IPS-18c (cell line): Measurements from ENCODE around the gene ADIPOR2.

ENCODE experiments used
- H3K4me3 ChIP-seq: 2 replicates; pipeline ENCODE4 v1.7.0; 2013; ENCODE audit warnings: low read depth, mild to moderate bottlenecking, low read length, moderate library complexity; ENCODE audit not compliant: insufficient read depth
- H3K9me3 ChIP-seq: one replicate; pipeline ENCODE4 v1.6.1; 2013; ENCODE audit warnings: mild to moderate bottlenecking, low read length, moderate library complexity; ENCODE audit not compliant: control insufficient read depth, insufficient read depth

Gene ADIPOR2

DNA sequence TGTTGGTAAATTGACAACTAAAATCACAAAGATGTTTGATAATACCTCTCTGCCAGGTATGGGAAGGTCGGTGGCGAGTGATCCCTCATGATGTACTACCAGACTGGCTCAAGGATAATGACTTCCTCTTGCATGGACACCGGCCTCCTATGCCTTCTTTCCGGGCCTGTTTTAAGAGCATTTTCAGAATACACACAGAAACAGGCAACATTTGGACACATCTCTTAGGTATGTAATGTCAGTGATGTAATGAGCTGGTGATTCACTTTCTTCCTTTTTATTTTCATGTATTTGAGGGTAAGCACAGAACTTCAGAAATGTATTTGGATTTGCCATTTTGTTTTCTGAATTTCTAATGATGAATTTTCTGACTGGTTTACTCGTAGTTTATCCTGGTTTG, 86.9 kb downstream of the ADIPOR2 start:
- Histone ChIP-seq H3K9me3 (no peaks in the 10 kb centered on the region), H3K4me3 (no peak overlapping the region)

DNA sequence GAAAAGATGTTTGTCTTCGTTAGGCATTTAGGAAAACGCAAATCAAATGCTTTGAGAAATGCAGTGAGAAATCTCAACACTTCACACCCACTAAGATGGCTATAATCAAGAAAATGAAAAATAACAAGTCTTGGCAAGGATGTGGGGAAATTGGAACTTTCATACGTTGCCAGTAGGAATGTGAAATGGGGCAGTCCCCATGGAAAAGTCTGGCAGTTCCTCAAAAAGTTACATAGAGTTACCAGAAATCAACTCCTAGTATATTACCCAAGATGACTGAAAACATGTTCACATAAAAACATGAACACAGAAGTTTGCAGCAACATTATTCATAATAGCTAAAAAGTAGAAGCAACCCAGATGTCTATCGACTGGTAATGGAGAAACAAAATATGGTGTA, 88.0 kb downstream of the ADIPOR2 start:
- no peaks in the 10 kb centered on the region for H3K9me3 ChIP-seq
- no peak overlapping the region for H3K4me3 ChIP-seq

DNA sequence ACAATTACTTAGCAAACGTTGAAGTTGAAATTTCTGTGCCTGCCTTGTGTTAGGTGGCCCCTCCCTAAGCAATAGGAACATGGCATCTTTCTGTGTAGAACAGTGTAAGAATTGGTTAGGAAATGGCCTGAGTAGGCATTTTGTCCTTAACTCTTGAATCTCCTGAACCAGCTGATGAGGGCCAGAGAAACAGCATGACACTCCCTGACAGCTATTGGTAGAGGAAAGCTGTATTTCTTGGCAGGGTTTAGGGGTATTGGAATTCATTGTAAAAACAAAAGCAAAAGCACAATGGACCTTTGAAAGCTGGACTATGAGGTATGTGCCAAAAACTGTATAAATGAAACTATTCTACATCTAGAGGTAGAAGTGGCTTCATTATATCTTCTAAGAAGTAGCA, 88.9 kb downstream of the ADIPOR2 start:
- Histone ChIP-seq H3K9me3 (no peaks in the 10 kb centered on the region), H3K4me3 (no peak overlapping the region)

DNA sequence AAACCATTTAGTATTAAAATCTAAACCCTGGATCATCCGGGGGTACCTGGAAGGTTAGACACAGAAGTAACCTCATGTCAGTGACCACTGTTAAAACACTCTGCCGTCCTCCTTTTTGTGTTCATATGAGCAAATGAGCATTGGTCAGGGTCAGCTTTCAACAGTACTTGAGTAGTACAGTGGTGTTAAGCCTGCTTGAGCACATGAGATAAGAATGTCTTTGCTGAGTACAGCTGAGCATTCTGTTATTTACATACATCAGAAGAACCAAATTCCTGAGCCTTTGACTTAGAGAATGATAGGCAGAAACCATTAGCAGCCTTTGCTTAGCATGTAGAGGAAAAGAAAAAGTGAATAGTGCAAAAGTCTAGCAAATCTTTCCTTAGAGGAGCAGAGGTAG, 90.9 kb downstream of the ADIPOR2 start:
- Histone ChIP-seq H3K4me3 (no peak overlapping the region), H3K9me3 (no peaks in the 10 kb centered on the region)

DNA sequence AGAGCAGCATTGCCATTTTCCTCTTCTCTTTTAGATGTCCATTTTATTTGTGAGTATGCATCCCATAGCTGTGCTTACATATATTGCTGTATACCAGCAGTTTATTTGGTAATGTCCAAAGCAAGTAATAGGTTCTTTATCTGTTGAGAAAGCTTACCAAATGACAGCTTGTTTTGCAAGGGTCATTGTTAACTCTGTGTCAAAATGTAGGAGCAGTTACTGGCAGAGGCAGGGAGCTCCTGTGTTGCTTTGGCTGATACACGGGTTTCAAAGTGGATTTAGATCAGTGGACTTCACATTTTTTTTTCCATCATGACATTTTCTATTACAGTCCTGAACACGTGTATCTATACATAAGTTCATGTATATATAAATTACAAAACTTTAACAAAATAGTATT, 91.3 kb downstream of the ADIPOR2 start:
- no peak overlapping the region for H3K4me3 ChIP-seq
- H3K9me3 ChIP-seq: no peaks in the 10 kb centered on the region

DNA sequence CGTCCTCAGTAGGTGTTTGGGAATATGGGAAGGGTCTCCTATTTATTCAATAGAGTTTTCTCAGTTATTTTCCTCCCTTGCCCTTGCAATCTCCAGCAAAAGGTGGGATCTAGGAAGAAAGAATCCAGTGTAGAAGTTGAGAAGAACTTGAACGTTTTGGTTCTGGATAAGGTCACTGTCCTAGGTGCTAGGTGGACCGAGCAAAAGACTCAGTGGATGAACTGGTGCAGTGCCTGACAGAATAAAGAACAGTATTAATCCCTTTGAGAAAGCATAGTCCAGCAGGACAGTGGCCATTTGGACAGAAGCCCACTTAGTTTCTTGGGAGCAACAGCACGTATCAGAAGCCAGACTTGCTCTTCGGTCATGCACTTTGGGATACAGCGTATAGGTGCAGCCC, 96.8 kb downstream of the ADIPOR2 start:
- Histone ChIP-seq H3K4me3 (no peak overlapping the region), H3K9me3 (no peaks in the 10 kb centered on the region)

DNA sequence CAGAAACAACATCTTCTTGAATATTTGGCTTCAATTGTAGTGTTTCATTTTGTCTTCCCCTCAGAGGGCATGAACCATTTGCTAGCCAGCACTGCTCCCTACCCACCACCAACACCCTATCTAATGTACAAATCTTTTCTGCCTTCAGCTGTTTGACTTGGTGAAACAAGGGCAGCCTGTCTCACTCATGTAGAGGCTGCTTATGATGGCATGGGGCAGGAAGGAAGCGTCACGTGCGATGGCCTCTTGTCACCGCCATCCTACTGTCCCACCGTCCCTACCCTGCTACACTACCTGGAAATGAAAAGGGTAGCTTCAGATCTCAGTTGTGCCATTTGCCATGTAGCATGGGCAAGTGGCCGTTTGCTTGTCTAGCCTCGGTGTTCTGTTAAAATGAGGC, 99.6 kb downstream of the ADIPOR2 start:
- no peaks in the 10 kb centered on the region for H3K9me3 ChIP-seq

DNA sequence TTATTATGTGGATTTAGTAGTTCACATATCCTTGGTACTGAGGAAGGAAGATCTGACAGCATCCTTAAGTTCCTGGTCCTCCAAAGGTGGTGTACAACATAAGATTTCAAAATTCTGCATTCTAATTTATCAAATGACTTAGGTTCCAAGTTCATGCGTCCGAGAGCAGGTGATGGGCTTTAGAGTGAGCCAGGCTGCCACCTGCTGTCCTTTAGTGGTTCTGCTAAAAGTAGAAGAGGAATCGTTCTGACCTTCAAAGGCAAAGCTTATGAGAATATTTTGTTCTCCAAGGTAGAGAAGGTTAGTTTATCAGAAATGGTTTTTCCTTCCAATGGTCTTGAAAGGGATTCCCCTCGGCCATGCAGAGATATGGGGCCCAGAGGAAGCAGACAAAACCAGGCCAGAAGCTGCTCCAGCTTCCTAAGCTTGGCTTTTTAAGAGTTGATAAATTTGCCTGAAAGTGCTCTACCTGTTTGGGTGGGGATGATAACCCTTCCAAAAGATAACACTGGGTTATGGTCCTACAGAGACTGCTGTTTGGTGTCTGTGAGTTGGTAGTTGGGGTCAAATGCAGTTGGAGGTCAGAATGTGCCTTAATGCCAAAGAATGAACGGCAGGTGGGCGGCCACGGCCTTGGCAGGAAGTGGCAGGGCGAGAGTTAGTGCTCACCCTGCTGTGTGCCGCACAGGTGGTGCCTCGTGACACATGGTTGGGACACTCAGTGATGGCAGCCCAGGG, 100.4 kb downstream of the ADIPOR2 start:
- no peak overlapping the region for H3K4me3 ChIP-seq
- H3K9me3 ChIP-seq: no peaks in the 10 kb centered on the region

More for the DNA sequence above, 99.6 kb downstream of the ADIPOR2 start:
- H3K4me3 ChIP-seq: no peak overlapping the region

DNA sequence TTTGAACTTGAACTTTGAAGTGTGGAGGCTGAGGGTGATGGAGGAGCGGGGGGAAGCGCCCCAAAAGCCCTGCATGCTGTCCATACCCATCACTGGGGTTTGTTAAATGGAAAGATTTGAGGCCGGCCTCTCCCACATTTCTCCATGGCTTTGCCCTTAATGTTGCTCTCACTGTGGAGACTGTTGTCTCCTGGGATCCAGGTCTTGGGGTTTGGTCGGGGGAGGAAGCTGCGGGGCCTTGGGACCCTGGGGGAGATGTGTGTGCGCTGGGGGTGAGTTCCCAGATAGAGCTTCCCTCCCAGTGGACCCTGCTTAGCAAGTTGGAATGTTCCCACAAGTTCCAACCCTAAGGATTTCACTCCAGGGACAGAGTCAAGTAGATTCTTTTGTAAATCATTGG, 101.5 kb downstream of the ADIPOR2 start:
- Histone ChIP-seq H3K4me3 (no peak overlapping the region), H3K9me3 (no peaks in the 10 kb centered on the region)

DNA sequence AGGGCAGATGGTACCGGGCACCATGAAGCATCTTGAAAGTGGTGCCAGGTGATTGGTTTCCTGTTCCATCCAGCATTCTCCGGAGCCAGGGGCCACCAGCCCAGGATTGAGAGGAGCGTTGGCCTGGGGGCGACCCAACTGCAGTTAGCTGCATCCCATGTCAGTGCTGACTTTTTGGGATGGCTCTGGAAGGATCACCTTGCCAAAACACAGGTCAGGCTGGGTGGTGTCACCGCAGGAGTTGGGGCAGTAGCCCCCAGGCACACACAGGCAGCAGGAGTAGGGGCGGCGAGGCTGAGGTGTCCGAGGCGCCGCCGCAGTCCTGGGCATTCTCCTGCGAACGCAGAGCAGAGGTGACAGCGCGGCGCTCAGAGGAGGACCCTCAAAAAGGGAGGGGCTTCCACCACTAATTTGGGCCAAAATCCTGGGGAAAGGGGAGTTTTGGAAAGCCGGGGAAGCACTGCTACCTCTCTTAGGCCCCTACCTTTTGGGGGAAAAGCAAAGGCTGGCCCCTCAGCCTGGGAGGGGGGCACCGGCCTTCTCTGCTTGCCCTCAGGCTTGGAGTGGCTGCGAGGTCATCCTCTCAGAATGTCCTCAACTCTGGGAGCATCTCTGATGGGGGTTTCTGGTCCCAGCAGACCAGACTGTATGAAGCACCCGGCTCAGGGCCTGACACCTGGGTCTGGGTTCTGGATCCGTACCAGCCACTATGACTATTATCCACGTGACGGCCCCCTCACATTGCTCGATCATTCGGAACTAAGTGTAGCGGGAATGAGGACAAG, 102.7 kb downstream of the ADIPOR2 start:
- no peak overlapping the region for H3K4me3 ChIP-seq
- no peaks in the 10 kb centered on the region for H3K9me3 ChIP-seq

DNA sequence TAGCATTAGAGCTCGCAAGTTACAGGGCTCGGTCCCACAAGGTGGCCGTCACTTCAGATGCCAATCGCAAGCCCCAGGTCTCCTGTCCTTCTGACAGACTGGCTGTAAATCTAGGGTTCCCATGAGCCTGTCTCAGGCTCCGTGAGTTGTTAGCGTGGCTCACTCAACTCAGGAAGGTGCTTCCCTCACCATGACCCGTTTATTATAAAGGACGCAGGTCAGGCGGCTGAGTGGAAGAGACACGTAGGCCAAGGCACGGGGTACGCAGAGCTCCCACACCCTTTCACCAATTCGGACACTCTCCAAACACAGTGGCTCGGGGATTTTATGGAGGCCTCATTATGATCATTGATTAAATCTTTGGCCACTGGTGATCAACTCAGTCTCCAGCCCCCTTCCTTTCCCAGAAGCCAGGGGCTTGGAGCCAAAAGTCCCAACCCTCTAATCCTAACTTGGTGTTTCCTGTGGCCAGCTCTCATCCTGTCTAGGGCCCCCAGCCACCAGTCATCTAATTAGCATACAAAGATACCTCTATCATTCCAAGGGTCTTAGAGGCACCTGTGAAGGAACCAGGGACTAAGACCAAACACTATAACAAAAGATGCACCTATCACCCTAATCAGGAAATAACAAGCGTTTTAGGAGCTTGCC, 103.7 kb downstream of the ADIPOR2 start:
- Histone ChIP-seq H3K9me3 (no peaks in the 10 kb centered on the region), H3K4me3 (no peak overlapping the region)

DNA sequence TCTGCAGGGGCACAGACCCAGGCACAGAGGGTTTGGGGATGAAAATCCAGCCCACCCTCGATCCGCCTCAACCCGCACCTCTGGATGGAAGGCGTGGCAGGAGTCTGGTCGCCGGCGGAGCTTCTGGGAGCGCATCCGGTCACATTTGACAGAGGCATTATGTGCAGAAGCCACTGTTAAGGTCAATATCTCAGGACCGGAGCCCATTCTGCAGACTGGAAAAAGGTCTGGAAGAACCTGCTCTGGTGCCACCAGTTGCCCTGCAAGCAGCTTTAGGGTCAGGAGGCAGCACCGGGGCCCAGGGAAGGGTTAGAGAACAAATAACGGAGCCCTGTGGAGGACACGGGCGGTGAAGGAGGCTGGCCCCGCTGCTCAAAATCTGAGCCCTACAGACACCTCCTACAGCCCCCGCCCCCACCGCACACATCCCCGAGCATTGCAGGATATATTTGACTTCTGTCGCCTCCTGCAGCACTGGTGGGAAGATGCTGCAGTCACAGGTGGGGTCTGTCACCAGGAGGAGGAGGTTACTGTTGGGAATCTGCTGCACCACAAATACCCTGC, 104.4 kb downstream of the ADIPOR2 start:
- no peak overlapping the region for H3K4me3 ChIP-seq

DNA sequence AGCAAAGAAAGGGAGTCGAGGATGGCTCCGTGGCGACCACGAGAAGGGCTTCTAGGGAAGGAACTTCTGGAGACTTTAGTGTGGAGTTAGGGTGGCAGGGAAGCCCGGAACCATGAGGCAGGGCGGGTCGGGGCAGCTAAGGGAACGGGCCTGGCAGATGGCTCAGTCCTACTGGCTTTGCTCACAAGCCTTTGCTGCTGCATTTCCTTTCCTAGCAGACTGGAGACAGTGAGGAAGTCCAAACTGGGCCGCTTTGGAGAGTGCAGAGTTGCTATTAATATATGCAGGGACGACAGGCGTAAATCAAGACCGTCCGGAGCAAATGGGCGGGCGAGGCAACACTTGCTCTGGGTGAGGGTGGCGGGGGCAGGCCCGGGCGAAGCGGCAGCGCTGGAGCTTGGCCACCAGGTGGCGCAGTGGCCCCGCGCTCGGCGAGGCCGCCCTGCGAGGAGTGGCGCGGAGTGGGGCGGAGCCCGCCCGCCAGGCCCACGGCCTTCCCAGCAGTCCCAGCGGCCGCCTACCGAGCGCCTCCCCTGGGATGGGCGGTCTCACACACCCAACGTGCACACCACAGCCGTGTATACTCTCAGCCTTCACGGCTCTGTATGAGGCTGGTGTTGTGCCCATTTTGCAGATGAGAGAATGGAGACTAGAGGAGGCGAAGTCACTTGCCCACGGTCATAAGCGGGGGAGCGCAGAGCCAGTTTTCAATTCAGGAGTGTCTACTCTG, 105.1 kb downstream of the ADIPOR2 start:
- Histone ChIP-seq H3K4me3 (no peak overlapping the region; the same call in 1 of the 2 replicates), H3K9me3 (no peaks in the 10 kb centered on the region)

More for the DNA sequence above, 104.4 kb downstream of the ADIPOR2 start:
- H3K9me3 ChIP-seq: no peaks in the 10 kb centered on the region

DNA sequence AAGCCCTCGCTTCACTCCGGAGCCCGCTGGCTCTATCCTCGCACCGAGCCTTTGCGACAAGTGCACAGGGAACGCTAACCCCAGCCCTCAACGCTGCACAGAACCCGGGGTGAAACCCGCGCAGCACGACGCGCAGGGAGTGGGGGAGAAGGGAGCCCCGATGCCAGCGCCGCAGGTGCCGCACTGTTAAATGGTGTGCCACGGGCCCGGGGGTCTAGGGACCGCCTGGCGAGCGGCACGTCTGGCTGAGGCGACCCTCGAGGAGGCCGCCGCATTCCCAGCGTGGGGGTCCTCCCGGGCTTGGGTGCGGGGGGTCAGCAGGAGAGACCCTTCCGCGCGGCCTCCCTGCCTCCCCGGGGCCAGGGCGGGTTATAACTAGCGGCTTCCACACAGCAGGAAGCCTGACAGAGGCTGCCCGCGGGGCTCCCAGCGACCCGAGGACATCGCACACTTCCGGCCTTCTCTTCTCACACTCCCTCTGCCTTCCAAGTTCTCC, 105.7 kb downstream of the ADIPOR2 start:
- Histone ChIP-seq H3K4me3 (peak overlapping the region; percentile 26; the same call in 1 of the 2 replicates), H3K9me3 (no peaks in the 10 kb centered on the region)

DNA sequence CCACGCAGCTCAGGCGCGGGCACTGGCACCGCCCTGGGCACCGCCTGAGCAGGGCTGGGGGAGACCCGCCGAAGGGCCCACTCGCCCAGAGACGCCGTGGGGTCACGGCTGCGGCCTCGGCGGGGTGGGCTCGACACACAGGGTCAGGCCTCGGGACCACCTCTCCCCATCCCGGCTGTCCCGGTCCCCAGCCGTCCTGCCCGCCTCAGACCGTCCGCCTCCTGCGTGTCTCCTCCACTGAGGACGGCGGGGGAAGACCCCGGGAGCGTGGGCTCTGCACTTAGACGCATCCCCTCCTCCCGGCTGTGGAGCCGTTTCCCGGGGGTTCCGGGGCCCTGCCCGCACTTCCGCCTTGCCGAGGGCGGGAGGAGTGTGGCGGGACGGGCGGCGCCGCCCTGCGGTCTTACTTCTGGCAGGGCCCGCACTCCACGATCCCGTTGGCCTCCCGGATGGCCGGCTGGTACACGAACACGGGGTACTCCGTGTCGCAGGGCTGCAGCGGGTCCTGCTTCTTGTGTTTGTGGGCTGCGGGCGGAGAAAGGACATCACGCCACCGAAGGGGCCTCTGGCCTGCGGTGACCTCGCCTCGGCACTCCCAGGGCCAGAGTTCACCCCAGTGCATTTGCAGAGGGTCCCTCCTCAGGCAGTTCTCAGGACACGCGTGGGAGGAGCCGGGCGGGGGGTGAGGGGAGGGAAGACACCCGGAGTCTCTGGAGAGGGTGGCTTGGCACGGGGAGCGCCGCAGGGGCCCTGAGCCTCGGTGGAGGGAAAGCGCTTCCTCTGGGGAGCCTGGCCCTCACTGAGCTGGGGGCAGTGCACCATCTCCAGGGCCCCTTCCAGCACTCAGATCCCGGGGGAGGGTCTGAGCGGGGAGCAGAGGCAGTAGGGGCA, 106.4 kb downstream of the ADIPOR2 start:
- no peak overlapping the region; the same call in 1 of the 2 replicates for H3K4me3 ChIP-seq
- H3K9me3 ChIP-seq: no peaks in the 10 kb centered on the region

DNA sequence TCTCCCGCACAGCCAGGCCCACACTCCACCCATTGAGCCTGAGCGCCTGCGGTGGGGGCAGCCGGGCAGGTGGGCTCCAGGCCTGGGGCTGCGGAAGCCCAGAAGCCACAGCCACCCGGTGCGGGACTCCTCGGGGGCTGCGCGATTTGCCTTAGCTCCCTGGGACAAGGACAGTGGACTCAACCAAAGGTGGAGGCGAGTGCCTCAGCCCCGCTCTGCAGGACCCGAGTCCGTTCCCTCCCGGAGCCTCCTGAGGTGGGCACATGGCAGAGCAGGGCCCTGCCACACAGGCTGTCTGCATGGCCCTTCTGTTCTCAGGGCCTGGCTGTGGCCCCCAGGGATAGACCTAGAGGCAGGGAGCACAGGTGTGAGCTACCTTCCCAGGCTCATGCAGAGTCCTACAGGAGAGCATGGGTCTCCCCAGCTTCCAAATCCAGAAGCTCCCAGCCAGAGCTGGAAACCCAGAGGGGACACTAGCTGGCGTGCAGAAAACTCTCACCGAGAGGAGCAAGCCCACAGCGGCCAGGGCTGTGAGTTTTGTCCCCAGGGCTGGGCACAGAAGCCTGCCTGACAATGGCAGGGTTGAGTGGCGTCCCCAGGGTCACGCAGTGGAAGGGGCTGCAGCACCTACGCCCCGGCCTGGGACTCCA, 107.2 kb downstream of the ADIPOR2 start:
- Histone ChIP-seq H3K9me3 (no peaks in the 10 kb centered on the region), H3K4me3 (no peak overlapping the region)
